Stimulated activated CD4-positive, alpha-beta T cell treated with anti-CD3 and anti-CD28 coated beads, TNF-alpha, amount 100 ng/mL, for 1 hour (primary cell): ENCODE measurements around the gene POMGNT2.
"Not testable (repeated sequence)": the region's sequence is repeated elsewhere in the genome, so short reads cannot be mapped to it uniquely, and the experiment has no call there.

Experiments used
- DNase-seq, 3 donors: peaks; one replicate each; pipeline ENCODE4 v3.0.0-alpha.2; 2020; ENCODE audit warnings: low read depth in 3 of 3, low spot score in 1 of 3

POMGNT2 gene

GRCh38 chr3:43077261-43077660 is 28.6 kb downstream of the POMGNT2 start:
- DNase-seq = no peak

- DNase-seq = no peak
These were observed 29.0 kb downstream of the POMGNT2 start for GRCh38 chr3:43076857-43077256.

- no peak for DNase-seq
These were observed 29.8 kb downstream of the POMGNT2 start for GRCh38 chr3:43075904-43076661.

GRCh38 chr3:43074901-43075689 is 30.8 kb downstream of the POMGNT2 start:
- DNase-seq = no peak

- no peak for DNase-seq
These were observed 31.4 kb downstream of the POMGNT2 start for GRCh38 chr3:43074482-43074881.

- DNase-seq = no peak
These were observed 32.1 kb downstream of the POMGNT2 start for GRCh38 chr3:43073836-43074220.

- no peak for DNase-seq
These were observed 32.6 kb downstream of the POMGNT2 start for GRCh38 chr3:43073116-43073835.

- no peak for DNase-seq
These were observed 33.5 kb downstream of the POMGNT2 start for GRCh38 chr3:43072361-43072760.

DNA sequence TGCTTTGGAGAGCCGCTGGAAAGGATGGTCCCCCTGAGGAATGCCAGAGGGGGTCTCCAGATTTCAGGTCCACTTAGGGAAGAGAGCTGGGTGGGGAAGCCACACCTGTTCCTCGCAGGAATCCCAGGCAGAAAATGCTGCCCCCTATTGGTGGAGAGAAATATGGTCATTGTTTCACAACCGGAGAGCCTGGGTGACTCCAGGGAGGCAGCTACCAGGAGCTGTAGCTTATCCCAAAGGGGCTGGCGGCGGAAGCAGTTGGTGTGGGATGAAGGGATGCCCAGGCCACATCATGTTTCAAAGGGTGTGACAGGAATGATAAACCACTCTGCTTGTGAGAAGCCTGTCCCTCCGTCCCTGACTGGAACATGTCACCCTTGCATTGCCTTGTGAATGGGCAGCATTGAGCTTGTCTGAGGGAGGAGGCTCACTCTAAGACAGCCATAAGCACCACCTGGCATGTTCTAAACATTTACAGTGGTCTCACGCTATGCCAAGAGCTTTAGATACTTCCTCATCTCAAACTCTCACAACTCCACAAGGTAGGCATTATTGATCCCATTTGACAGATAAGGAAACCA is 34.5 kb downstream of the POMGNT2 start:
- DNase-seq = no peak

- DNase-seq = not testable (repeated sequence)
These were observed 35.2 kb downstream of the POMGNT2 start for GRCh38 chr3:43070670-43071069.

GRCh38 chr3:43063114-43063513 is 42.8 kb downstream of the POMGNT2 start:
- no peak for DNase-seq

GRCh38 chr3:43062564-43063040 is 43.3 kb downstream of the POMGNT2 start:
- no peak for DNase-seq

- no peak for DNase-seq
These were observed 43.8 kb downstream of the POMGNT2 start for GRCh38 chr3:43062040-43062563.

- no peak for DNase-seq
These were observed 44.6 kb downstream of the POMGNT2 start for GRCh38 chr3:43061101-43061895.

DNA sequence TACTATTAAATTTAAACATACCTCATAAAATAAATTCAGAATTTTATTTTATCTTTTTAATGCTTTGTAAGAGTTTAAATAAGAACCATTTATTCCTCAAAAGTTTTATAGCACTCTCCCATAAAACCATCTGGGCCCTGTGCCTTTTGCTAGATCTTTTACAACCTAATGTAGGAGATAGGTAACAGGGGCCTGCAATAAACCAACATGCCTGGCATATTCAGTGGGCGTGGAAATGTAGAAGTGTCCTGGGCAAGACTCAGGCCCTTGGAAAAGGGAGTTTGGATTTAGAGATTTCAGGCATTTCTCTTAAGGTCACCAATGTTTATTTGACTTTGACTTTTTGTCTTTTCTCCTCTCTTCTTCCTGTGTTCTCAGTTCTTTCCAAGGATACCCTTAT is 46.4 kb downstream of the POMGNT2 start:
- no peak for DNase-seq

DNA sequence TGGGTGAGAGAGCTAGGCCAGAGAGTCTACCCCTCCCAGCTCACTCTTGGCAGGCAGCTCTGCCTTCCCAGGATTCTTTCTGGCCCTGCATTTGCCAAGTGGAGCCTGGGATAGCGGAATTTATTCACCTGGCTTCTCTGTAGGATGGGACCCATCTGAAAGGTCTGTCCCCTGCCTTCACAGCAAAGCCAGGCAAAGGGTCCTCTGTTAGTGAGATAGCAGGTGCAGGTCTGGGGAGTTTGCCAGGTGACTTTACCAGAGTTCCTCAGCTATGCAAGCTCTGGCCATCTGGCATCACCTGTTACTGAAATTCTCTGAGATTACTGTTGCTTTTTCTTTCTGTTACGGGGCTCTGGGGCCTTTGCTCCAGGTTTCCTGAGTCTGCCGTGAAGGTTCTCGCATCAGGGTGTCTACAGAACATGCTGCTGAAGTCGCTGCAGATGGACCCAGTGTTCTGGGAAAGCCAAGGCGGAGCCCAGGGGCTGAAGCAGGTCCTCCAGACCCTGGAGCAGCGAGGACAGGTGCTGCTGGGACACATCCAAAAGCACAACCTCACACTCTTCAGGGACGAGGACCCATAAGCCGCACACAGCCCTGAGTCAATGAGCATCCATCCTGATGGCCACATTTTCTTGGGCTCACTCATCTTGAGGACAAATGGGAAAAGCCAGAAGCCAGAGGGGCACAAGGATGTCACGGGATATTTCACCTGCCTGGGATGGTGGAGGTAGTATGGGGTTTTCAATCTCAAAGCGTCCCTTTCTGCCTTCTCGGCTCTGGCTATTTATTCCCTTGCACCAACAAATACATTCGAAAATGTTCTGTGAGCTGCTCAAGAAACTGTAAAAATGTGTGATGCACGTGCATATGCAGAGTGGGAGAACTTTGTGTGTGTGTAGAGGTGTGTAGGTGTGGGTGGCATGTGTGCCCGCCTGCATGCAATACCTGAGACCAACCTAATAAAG is 49.8 kb downstream of the POMGNT2 start:
- DNase-seq = no peak

- no peak for DNase-seq
These were observed 50.5 kb downstream of the POMGNT2 start for GRCh38 chr3:43055393-43055792.

DNA sequence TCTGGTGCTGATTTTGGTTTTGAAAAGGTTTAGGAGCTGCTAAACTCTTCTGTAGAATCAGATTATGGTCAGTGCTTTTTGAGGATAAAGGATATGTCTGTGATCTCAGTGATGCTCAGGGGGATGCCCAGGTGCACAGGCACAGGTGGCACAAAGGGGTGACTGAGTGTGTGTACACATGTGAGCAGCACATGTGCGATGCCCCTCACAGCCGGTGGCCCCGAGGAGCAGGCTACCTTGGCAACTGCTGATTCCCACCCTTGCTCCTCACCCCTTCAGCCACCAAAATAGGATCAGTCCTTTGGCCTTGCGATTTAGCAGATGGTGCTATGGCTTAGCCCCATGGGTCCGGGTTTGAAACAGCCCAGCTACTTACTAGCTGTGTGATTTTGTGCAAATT is 51.1 kb downstream of the POMGNT2 start:
- DNase-seq = no peak

DNA sequence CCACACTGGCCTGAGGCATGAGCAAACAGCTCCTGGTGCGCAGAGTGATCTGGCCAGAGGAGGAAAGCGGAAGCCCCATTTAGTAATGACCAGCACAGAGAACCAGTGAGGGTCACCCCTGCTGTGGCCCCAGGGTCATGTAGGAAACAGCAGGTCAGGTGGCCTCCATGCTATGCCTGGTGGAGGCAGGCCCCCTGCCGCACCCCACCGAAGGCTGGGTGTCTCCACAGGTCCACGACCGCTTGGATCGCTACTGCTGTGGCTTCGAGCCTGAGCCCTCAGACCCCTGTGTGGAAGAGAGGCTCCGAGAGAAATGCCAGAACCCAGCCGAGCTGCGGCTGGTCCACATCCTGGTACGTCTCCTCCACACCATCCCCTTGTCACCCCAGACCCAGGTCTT is 52.6 kb downstream of the POMGNT2 start:
- DNase-seq = no peak
